Mammary epithelial cell (primary cell): ENCODE results near the gene NPAS1.

Source experiments
- EZH2 ChIP-seq: IDR thresholded peaks from 2 replicates; pipeline ENCODE4 v1.6.1; 2012; ENCODE audit warnings: low read length, inconsistent platforms, borderline replicate concordance
- TF ChIP-seq, protein P1 (sequence below), 2 donors: IDR thresholded peaks in 1 of 2; conservative IDR thresholded peaks in 1 of 2; 2 replicates each; pipeline ENCODE4 v1.5.1; 2011 to 2012; ENCODE audit warnings: inconsistent platforms in 2 of 2, low read length in 2 of 2, mild to moderate bottlenecking in 2 of 2, control low read depth in 1 of 2, low read depth in 1 of 2; ENCODE audit not compliant: insufficient read depth in 1 of 2; ENCODE audit errors: extremely low read depth in 1 of 2

- TF ChIP-seq, protein P1, sequence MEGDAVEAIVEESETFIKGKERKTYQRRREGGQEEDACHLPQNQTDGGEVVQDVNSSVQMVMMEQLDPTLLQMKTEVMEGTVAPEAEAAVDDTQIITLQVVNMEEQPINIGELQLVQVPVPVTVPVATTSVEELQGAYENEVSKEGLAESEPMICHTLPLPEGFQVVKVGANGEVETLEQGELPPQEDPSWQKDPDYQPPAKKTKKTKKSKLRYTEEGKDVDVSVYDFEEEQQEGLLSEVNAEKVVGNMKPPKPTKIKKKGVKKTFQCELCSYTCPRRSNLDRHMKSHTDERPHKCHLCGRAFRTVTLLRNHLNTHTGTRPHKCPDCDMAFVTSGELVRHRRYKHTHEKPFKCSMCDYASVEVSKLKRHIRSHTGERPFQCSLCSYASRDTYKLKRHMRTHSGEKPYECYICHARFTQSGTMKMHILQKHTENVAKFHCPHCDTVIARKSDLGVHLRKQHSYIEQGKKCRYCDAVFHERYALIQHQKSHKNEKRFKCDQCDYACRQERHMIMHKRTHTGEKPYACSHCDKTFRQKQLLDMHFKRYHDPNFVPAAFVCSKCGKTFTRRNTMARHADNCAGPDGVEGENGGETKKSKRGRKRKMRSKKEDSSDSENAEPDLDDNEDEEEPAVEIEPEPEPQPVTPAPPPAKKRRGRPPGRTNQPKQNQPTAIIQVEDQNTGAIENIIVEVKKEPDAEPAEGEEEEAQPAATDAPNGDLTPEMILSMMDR (conservative IDR thresholded peaks at IDR 0.05 in 1 of 2, IDR thresholded peaks at IDR 0.05 in 1 of 2; ENCODE audit: extremely low read depth in 1 of 2, insufficient read depth in 1 of 2, low read depth in 1 of 2, low read length in 2 of 2), result no peak
- no peak for TF ChIP-seq EZH2
Measured at GRCh38 chr19:47003611-47004465, 15.8 kb upstream of the NPAS1 start.
